PC-3 (cell line): ENCODE data around the gene IGLON5. TPM values are rescaled to one million over a fixed set of nuclear protein-coding genes. Genes with fewer than 3 reads are reported as not detected.

ENCODE experiments used
- ATAC-seq: fragments of 200-7000 bp; cut with Tn5 transposase; 2 replicates; pipeline ENCODE4 v1.9.1; 2020; ENCODE audit warnings: mild to moderate bottlenecking, moderate library complexity
- BruUV-seq: library from RNA; stranded (reverse); fragments of 400-500 nt; replicated peaks from 2 replicates; lab custom pipeline; 2021; lab: Mats Ljungman, UMichigan
- CTCF ChIA-PET: fragments of 300-600 bp; sonication (Branson Sonifier 250); formaldehyde crosslinking; loops from one replicate; lab custom pipeline; 2022; ENCODE audit warnings: antibody characterized with exemption; lab: Charles Lee
- POLR2A ChIA-PET: fragments of 300-600 bp; sonication (Branson Sonifier 250); formaldehyde crosslinking; loops from one replicate; lab custom pipeline; 2022; ENCODE audit warnings: antibody characterized with exemption; ENCODE audit not compliant: unreplicated experiment; lab: Charles Lee
- DNase-seq: peaks from one replicate; pipeline ENCODE4 v3.0.0-alpha.2; 2015
- H2AFZ ChIP-seq: fragments of 300-600 bp; sonication (generic); 2 replicates; pipeline ENCODE4 v1.6.0; 2016; ENCODE audit warnings: antibody characterized with exemption, low read length
- H3F3A ChIP-seq: fragments of 300-600 bp; sonication (generic); one replicate; pipeline ENCODE4 v1.6.0; 2017; ENCODE audit warnings: antibody characterized with exemption, low read length, control low read depth, mild to moderate bottlenecking; ENCODE audit not compliant: unreplicated experiment
- H3K27ac ChIP-seq: fragments of 300-600 bp; sonication (generic); 2 replicates; pipeline ENCODE4 v1.5.1; 2016; ENCODE audit warnings: mild to moderate bottlenecking, low read length
- H3K27me3 ChIP-seq: fragments of 300-600 bp; sonication (generic); 2 replicates; pipeline ENCODE4 v1.6.1; 2016; ENCODE audit warnings: low read length, mixed read lengths
- H3K36me3 ChIP-seq: fragments of 300-600 bp; sonication (generic); 2 replicates; pipeline ENCODE4 v1.6.1; 2016; ENCODE audit warnings: low read depth, mixed run types, low read length, mixed read lengths
- H3K4me1 ChIP-seq: fragments of 300-600 bp; sonication (generic); 2 replicates; pipeline ENCODE4 v1.5.1; 2016; ENCODE audit warnings: low read length; ENCODE audit not compliant: insufficient read depth
- H3K4me2 ChIP-seq: fragments of 300-600 bp; sonication (generic); 2 replicates; pipeline ENCODE4 v1.6.0; 2016; ENCODE audit warnings: low read length
- H3K4me3 ChIP-seq: fragments of 300-600 bp; sonication (generic); 2 replicates; pipeline ENCODE4 v1.5.1; 2016; ENCODE audit warnings: mild to moderate bottlenecking, low read length, mixed read lengths
- H3K79me2 ChIP-seq: fragments of 300-600 bp; sonication (generic); 2 replicates; pipeline ENCODE4 v1.6.1; 2017; ENCODE audit warnings: low read length, mixed read lengths
- H3K9ac ChIP-seq: fragments of 300-600 bp; sonication (generic); 2 replicates; pipeline ENCODE4 v1.6.0; 2016; ENCODE audit warnings: mild to moderate bottlenecking, low read length
- H3K9me2 ChIP-seq: fragments of 300-600 bp; sonication (generic); replicated peaks from 2 replicates; pipeline ENCODE4 v1.6.1; 2016; ENCODE audit warnings: mixed run types, low read length, mixed read lengths
- H3K9me3 ChIP-seq: fragments of 300-600 bp; sonication (generic); 2 replicates; pipeline ENCODE4 v1.6.1; 2016; ENCODE audit warnings: low read length, mixed read lengths
- H4K20me1 ChIP-seq: fragments of 300-600 bp; sonication (generic); 2 replicates; pipeline ENCODE4 v1.6.1; 2016; ENCODE audit warnings: low read length, mixed read lengths
- CTCF ChIP-seq: fragments of 300-600 bp; sonication (generic); conservative IDR thresholded peaks from 2 replicates; pipeline ENCODE4 v1.5.1; 2017; ENCODE audit warnings: antibody characterized with exemption, low read depth, mild to moderate bottlenecking, low read length
- EZH2 ChIP-seq: fragments of 300-600 bp; sonication (generic); IDR thresholded peaks from one replicate; pipeline ENCODE4 v1.6.1; 2017; ENCODE audit warnings: antibody characterized with exemption, mild to moderate bottlenecking, low read length; ENCODE audit not compliant: unreplicated experiment
- EZH2phosphoT487 ChIP-seq: fragments of 300-600 bp; sonication (generic); IDR thresholded peaks from 2 replicates; pipeline ENCODE4 v1.6.1; 2018; ENCODE audit warnings: mild to moderate bottlenecking, antibody characterized with exemption, low read length, borderline replicate concordance
- intact Hi-C: fragments of 100-400 bp; cut with micrococcal nuclease; formaldehyde crosslinking; loops from 2 replicates; pipeline ENCODE4 v1.9.0; 2023
- total RNA-seq: library from RNA; depleted of rRNA; stranded (reverse); fragments of >200 nt; gene quantifications from 2 replicates; pipeline ENCODE4 v1.2.3, GENCODE V29; 2014

Gene IGLON5
- total RNA-seq, 1 experiment from 2014 or later = not detected

DNA sequence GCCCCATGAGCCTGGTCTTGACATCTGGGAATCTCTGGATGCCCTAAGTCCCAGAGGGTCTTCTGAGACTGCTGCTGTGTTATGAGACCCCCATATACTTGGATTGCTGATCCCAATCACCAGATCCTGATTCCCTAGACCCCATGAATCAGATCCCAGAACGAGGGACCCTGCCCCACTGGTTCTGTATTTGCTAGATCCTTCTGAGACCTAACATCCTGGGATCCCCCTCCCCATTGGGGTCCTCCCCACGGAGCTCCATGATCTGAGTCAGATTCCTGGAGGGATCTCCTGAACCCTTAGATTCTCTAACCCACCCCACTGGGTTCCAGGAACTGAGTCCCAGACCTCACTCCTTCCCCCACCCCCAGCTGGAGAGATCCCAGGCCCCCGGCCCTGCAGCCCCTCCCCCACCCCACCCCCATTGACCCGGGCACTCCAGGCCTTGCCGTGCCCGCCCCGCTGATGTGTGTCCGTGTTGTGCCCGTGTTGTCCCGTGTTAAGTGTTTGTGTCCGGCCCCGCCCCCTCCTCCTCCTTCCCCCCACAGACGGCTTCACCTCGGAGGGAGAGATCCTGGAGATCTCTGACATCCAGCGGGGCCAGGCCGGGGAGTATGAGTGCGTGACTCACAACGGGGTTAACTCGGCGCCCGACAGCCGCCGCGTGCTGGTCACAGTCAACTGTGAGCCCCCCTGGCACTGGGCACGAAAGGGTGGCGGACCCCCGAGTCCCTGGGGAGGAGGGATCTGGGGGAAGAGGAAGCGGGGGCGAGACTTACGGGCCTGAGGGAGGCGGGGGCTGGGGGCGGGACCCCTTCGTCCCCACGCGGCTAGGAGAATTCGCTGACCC, 15.0 kb downstream of the IGLON5 start:
- peaks cover 12% of the 10 kb centered on the region for H3K27me3 ChIP-seq
- H3K79me2 ChIP-seq = no peaks in the 10 kb centered on the region
- TF ChIP-seq EZH2phosphoT487 = no peak
- no peak for TF ChIP-seq CTCF
- no peak for TF ChIP-seq EZH2
- H3K4me3 ChIP-seq = no peak overlapping the region
- H3K9me3 ChIP-seq = no peaks in the 10 kb centered on the region
- no TSS peak for BruUV-seq
- H3K9ac ChIP-seq = no peak overlapping the region
- ChIA-PET CTCF (no interaction called here), POLR2A (no interaction called here)
- H3K4me1 ChIP-seq = no peaks in the 10 kb centered on the region
- H4K20me1 ChIP-seq = no peaks in the 10 kb centered on the region
- H2AFZ ChIP-seq = no peak overlapping the region
- no peaks in the 10 kb centered on the region for H3F3A ChIP-seq
- no peak overlapping the region for H3K27ac ChIP-seq
- DNase-seq = no peak
- H3K36me3 ChIP-seq = no peaks in the 10 kb centered on the region
- ATAC-seq = no peak
- H3K9me2 ChIP-seq = no peaks in the 10 kb centered on the region
- intact Hi-C loops = no loop called here
- no peak overlapping the region for H3K4me2 ChIP-seq

GRCh38 chr19:51327066-51328001, 15.9 kb downstream of the IGLON5 start:
- peak; percentile 58 for DNase-seq
- Histone ChIP-seq H3K27me3 (peaks cover 5% of the 10 kb centered on the region; the same call in 1 of the 2 replicates), H3F3A (no peaks in the 10 kb centered on the region), H3K4me3 (peak overlapping the region; percentile 57), H3K79me2 (no peaks in the 10 kb centered on the region), H3K4me1 (no peaks in the 10 kb centered on the region), H3K36me3 (no peaks in the 10 kb centered on the region), H3K9me2 (no peaks in the 10 kb centered on the region), H3K4me2 (peak overlapping the region; percentile 75), H3K27ac (no peak overlapping the region), H2AFZ (peak overlapping the region; percentile 81), H3K9ac (0 out of 2 replicates have a peak overlapping the region, but pooled peaks have one; percentile 27), H3K9me3 (no peaks in the 10 kb centered on the region), H4K20me1 (no peaks in the 10 kb centered on the region)
- BruUV-seq = no TSS peak
- intact Hi-C loops = no loop called here
- ChIA-PET CTCF (no interaction called here), POLR2A (no interaction called here)
- TF ChIP-seq EZH2phosphoT487 (no peak), CTCF (peak; percentile 45)
- peak; percentile 91 for ATAC-seq
